Activated CD8-positive, alpha-beta memory T cell treated with anti-CD3 and anti-CD28 coated beads, Interleukin-2, amount 50 U/mL, for 24 hours (primary cell): ENCODE results near the gene NECTIN4.
"Not testable (repeated sequence)": the region's sequence is repeated elsewhere in the genome, so short reads cannot be mapped to it uniquely, and the experiment has no call there.

Experiments used
- DNase-seq: peaks from one replicate; pipeline ENCODE4 v3.0.0-alpha.2; 2020; ENCODE audit errors: extremely low read depth

The NECTIN4 gene

DNA sequence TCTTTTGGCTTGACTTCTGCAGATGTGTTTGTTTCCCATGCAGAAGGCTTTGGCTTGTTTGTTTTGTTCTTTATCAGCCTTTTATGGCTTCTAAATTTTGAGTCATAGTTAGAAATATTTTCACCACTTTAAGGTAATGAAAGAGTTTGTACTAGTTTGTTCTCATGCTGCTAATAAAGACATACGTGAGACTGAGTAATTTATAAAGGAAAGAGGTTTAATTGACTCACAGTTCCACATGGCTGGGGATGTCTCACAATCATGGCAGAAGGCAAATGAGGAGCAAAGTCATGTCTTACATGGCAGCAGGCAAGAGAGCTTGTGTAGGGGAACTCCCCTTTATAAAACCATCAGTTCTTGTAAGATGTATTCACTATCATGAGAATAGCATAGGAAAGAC, 62.4 kb downstream of the NECTIN4 start:
- DNase-seq = not testable (repeated sequence)

DNA sequence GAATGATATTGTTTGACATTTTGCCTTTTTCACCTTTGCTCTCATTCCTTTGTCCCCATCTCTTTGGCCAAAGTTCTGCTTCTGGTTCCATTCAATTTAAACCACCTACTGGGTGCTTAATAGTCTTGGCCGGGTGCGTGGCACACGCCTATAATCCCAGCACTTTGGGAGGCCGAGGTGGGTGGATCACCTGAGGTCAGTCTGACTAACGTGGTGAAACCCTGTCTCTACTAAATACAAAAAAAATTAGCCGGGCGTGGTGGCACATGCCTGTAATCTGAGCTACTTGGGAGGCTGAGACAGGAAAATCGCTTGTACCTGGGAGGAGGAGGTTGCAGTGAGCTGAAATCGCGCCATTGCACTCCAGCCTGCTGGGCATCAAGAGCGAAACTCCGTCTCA, 66.9 kb downstream of the NECTIN4 start:
- DNase-seq = not testable (repeated sequence)

DNA sequence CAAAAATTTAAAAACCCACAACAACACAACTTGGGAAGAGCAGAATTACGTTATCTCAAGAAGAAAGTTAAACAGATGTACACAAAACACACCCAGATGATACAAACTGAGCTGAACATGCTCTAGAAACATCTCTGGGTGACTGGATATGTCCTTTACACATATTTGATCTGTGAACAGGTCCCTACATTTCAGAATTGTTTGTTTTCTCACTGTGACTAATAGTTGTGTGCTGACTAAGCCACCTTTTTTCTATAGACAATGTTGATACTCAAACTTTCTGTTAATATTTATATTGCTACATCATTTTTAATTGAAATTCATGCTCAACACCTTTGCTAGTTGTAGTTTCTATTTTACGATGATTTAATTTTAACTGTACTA, 67.4 kb downstream of the NECTIN4 start:
- no peak for DNase-seq

DNA sequence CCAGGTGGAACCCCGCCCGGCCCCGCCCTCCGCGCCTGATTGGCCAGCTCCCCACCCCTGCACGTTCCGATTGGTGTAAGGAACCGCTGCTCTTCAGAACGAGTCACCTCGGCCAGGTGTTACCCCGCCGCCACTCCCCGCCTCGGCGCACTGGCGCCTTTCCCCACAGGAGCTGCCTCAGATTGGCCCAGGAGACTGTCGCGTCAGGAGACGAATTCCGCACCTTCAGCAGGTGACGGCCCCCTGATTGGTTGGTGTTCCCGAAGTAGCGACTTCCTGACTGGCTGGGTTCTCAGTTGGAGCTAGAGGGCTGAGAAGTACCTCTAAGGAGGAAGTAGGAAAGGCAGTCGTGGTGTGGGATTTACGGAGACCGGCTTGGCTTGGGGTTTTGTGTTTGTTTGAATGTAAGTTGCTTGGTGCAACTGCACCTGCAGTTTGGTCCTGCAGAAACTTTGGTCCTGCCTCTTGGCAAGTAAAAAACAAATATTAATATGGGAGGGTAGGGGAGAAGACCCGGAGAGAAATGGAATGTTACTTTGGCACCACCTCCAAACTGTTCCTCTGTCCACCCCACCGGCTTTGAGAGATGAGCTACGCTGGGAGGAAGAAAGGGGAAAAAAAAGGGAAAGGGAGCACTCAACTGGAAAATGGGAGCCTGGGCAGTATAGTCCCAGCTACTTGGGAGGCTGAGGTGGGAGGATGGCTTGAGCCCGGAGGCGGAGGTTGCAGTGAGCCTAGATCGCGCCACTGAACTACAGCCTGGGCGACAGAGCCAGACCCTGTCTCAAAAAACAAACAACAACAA, 68.0 kb downstream of the NECTIN4 start:
- DNase-seq = no peak
